Measurements from ENCODE around the gene MICAL3. TPM values are rescaled to one million over a fixed set of nuclear protein-coding genes. Genes with fewer than 3 reads are reported as not detected.

MICAL3 gene
- total RNA-seq, 1 experiment from 2014 or later: 47.1 TPM

DNA sequence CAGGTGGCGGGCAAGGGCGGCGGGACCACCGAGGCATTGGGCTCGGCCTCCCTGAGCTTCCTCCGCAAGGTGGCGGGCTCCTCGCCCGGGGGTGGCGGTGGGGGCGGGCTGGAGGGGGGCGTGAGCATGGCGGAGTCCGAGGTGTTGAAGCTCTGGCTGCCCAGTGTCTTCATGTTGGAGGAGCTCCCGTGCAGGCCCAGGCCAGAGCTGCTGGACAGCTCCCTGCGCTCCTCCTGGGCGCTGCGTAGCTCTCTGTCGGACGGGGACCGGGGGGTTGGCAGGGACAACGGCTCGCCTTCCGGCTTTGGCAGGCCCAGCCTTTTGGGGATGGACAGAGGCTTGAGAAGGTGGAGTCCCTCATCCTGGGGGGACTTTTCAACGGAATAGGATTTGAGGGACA, 206.2 kb downstream of the MICAL3 start:
- Histone ChIP-seq H3K4me3 (ENCODE audit: low read depth in 2 of 2, low read length in 2 of 2) (no peak overlapping the region), H3K4me1 (ENCODE audit: control insufficient read depth, insufficient read depth, low read length) (no peaks in the 10 kb centered on the region), H3K36me3 (ENCODE audit: control insufficient read depth, insufficient read depth, low read length) (no peaks in the 10 kb centered on the region), H3K27ac (ENCODE audit: low read length) (no peak overlapping the region), H3K9me3 (ENCODE audit: control insufficient read depth, insufficient read depth, low read depth, low read length) (no peaks in the 10 kb centered on the region), H3K27me3 (ENCODE audit: control insufficient read depth, insufficient read depth, low read length) (no peaks in the 10 kb centered on the region)
- DNase-seq (ENCODE audit: low read depth, low spot score): no peak
- POLR2A ChIA-PET: no interaction called here
- in situ Hi-C loops (cut with HindIII; ENCODE audit: low pct_unique_long_range_greater_than_20kb, low sequenced_read_pairs) (no loop called here), intact Hi-C loops (cut with micrococcal nuclease; ENCODE audit: unreplicated experiment) (no loop called here)
- TF ChIP-seq SIN3A (IDR thresholded peaks at IDR 0.05; ENCODE audit: borderline replicate concordance, insufficient read depth, low read depth, low read length): no peak
- TF ChIP-seq, protein P1, sequence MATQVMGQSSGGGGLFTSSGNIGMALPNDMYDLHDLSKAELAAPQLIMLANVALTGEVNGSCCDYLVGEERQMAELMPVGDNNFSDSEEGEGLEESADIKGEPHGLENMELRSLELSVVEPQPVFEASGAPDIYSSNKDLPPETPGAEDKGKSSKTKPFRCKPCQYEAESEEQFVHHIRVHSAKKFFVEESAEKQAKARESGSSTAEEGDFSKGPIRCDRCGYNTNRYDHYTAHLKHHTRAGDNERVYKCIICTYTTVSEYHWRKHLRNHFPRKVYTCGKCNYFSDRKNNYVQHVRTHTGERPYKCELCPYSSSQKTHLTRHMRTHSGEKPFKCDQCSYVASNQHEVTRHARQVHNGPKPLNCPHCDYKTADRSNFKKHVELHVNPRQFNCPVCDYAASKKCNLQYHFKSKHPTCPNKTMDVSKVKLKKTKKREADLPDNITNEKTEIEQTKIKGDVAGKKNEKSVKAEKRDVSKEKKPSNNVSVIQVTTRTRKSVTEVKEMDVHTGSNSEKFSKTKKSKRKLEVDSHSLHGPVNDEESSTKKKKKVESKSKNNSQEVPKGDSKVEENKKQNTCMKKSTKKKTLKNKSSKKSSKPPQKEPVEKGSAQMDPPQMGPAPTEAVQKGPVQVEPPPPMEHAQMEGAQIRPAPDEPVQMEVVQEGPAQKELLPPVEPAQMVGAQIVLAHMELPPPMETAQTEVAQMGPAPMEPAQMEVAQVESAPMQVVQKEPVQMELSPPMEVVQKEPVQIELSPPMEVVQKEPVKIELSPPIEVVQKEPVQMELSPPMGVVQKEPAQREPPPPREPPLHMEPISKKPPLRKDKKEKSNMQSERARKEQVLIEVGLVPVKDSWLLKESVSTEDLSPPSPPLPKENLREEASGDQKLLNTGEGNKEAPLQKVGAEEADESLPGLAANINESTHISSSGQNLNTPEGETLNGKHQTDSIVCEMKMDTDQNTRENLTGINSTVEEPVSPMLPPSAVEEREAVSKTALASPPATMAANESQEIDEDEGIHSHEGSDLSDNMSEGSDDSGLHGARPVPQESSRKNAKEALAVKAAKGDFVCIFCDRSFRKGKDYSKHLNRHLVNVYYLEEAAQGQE (IDR thresholded peaks at IDR 0.05; ENCODE audit: insufficient read depth in 1 of 2, low read depth in 2 of 2, low read length in 1 of 2): peak; percentile 47 to 76; a peak in 3 of 4 replicates
- CTCF ChIA-PET: no interaction called here
- BruUV-seq (replicated peaks): no TSS peak
- ATAC-seq: no peak

DNA sequence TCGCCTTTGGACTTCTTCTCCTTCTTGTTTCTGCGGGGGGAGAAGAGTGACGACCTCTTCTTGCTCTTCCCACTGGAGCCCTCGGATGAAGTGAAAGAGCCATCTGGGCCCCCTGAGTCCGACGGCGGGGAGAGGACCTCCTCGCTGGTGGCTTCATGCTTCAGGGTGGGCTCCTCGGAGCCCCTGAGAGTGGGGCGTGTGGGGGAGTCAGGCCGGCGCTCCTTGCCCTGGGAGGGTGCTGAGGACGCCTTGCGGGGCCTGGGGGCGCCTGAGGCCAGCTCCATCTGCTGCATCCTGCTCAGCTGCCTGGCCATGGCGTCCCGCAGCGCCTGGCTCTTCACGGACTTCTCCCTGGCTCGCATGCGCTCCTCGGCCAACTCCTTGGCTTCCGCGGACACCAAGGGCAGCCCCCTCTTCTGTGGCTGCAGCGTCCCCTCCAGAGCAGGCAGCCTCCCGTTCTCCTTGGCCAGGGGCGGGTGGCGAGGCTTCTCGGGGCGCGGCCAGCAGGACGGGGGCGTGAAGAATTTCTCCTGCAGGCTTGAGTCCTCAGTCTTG, 206.8 kb downstream of the MICAL3 start:
- intact Hi-C loops (cut with micrococcal nuclease; ENCODE audit: unreplicated experiment) (no loop called here), in situ Hi-C loops (cut with HindIII; ENCODE audit: low pct_unique_long_range_greater_than_20kb, low sequenced_read_pairs) (no loop called here)
- BruUV-seq (replicated peaks): no TSS peak
- H3K27me3 ChIP-seq (ENCODE audit: control insufficient read depth, insufficient read depth, low read length): no peaks in the 10 kb centered on the region
- no peaks in the 10 kb centered on the region for H3K36me3 ChIP-seq (ENCODE audit: control insufficient read depth, insufficient read depth, low read length)
- no peak overlapping the region for H3K4me3 ChIP-seq (ENCODE audit: low read depth in 2 of 2, low read length in 2 of 2)
- no peak overlapping the region for H3K27ac ChIP-seq (ENCODE audit: low read length)
- no peaks in the 10 kb centered on the region for H3K9me3 ChIP-seq (ENCODE audit: control insufficient read depth, insufficient read depth, low read depth, low read length)
- H3K4me1 ChIP-seq (ENCODE audit: control insufficient read depth, insufficient read depth, low read length): no peaks in the 10 kb centered on the region
- ATAC-seq: no peak
- no peak for TF ChIP-seq TCF7L2 (IDR thresholded peaks at IDR 0.05; ENCODE audit: low read depth, low read length)
- no peak for TF ChIP-seq POLR2AphosphoS5 (IDR thresholded peaks at IDR 0.05; ENCODE audit: low read depth, low read length)
- TF ChIP-seq, protein P1 (IDR thresholded peaks at IDR 0.05; ENCODE audit: insufficient read depth in 1 of 2, low read depth in 2 of 2, low read length in 1 of 2): no peak
- TF ChIP-seq, protein P2, sequence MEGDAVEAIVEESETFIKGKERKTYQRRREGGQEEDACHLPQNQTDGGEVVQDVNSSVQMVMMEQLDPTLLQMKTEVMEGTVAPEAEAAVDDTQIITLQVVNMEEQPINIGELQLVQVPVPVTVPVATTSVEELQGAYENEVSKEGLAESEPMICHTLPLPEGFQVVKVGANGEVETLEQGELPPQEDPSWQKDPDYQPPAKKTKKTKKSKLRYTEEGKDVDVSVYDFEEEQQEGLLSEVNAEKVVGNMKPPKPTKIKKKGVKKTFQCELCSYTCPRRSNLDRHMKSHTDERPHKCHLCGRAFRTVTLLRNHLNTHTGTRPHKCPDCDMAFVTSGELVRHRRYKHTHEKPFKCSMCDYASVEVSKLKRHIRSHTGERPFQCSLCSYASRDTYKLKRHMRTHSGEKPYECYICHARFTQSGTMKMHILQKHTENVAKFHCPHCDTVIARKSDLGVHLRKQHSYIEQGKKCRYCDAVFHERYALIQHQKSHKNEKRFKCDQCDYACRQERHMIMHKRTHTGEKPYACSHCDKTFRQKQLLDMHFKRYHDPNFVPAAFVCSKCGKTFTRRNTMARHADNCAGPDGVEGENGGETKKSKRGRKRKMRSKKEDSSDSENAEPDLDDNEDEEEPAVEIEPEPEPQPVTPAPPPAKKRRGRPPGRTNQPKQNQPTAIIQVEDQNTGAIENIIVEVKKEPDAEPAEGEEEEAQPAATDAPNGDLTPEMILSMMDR (IDR thresholded peaks at IDR 0.05): no peak
- no peak for TF ChIP-seq SIN3A (IDR thresholded peaks at IDR 0.05; ENCODE audit: borderline replicate concordance, insufficient read depth, low read depth, low read length)
- ChIA-PET CTCF (no interaction called here), POLR2A (no interaction called here)
- DNase-seq (ENCODE audit: low read depth, low spot score): no peak

Data from Panc1 (cell line).